ENCODE data around the gene VPS9D1.

VPS9D1 gene

GRCh38 chr16:89742948-89743347 lies 22.2 kb upstream of the VPS9D1 start:
- no peak for DNase-seq (ENCODE audit: low read depth, low spot score)
- ChIA-PET CTCF (interaction anchor here (0.7 to 1.8 kb wide), 3 partner anchors 9 to 43 kb away, joined by 3 to 4 read pairs (median 3); no protein-coding TSS in a partner anchor), POLR2A (interaction anchor here (0.7 kb wide), 1 partner anchor 186 kb away, joined by 5 read pairs; no protein-coding TSS in a partner anchor)
- no peak overlapping the region for H3K4me3 ChIP-seq (ENCODE audit: low read depth, low read length)
- no peak for TF ChIP-seq CTCF (IDR thresholded peaks at IDR 0.05; ENCODE audit: insufficient read depth, low read length, missing control alignments)

- POLR2A ChIA-PET = interaction anchor here (1.7 kb wide), 1 partner anchor 8 kb away, joined by 3 read pairs; no protein-coding TSS in a partner anchor
- no peak for DNase-seq (ENCODE audit: low read depth, low spot score)
- H3K4me3 ChIP-seq (ENCODE audit: low read depth, low read length) = no peak overlapping the region
- TF ChIP-seq CTCF (IDR thresholded peaks at IDR 0.05; ENCODE audit: insufficient read depth, low read length, missing control alignments) = no peak
- CTCF ChIA-PET = interaction anchor here (0.8 to 1.2 kb wide), 3 partner anchors 36 to 120 kb away, joined by 3 to 6 read pairs (median 3); no protein-coding TSS in a partner anchor
These were observed 20.8 kb upstream of the VPS9D1 start for GRCh38 chr16:89741342-89742014.

DNA sequence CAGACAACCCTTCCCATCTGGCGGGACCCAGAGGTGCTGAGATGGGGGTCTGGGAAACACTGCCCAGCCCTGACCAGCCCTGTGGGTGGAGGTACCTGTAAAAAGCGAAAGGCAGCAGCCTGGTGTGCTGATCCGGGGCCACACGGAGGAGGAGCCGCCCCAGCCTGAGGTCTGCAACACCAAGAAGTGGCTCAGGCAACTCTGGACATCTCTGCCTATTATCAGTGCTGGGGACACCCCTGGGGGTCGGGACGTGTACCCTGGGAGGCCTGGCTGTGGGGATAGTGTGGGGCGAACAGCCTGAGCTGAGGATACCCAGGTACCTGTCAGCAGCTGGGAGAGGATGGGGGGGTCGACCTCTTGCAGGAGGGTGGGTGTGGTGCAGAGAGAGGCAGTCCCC lies 18.7 kb upstream of the VPS9D1 start:
- ChIA-PET POLR2A (no interaction called here), CTCF (interaction anchor here (1.2 to 1.3 kb wide), 2 partner anchors 13 to 33 kb away, joined by 3 to 5 read pairs; no protein-coding TSS in a partner anchor)
- no peak for DNase-seq (ENCODE audit: low read depth, low spot score)
- no peak overlapping the region for H3K4me3 ChIP-seq (ENCODE audit: low read depth, low read length)
- TF ChIP-seq CTCF (IDR thresholded peaks at IDR 0.05; ENCODE audit: insufficient read depth, low read length, missing control alignments) = no peak

DNA sequence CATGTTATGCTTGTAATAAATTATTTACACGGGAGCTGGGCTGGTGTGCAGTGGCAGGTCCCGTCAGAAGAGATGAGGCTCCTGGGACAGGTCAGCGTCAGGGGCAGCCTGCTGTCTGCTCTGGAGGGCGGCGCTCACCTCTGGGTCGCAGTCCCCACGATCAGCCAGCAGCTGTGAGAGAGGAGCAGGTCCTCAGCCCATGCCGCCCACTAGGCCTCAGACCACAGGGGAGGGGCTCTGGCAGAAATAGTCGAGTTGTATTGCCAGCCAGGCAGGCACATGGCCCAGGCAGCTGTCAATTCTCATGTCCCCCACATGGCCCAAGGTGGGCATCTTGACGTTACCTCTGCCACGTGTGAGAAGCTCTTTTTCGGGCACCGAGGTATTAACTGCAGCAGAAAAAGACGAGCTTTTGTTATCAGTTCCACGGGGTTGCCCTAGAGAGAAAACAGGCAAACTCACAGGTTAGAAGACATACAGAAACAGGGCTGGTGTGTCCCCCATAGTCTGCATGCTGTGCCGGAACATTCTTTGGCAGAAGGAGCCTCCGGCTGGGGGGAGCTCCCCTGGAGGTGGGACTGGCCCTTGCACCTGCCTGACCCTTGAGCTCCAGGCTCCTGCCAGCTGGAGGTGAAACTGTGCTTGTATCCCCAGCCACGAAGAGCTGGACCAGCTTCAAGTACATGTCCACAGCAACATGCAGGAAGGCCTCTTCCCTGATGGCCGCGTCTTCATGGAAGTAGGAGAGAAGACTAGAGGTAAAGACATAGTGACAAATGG lies 18.0 kb upstream of the VPS9D1 start:
- TF ChIP-seq CTCF (IDR thresholded peaks at IDR 0.05; ENCODE audit: insufficient read depth, low read length, missing control alignments) = no peak
- H3K4me3 ChIP-seq (ENCODE audit: low read depth, low read length) = no peak overlapping the region
- no peak for DNase-seq (ENCODE audit: low read depth, low spot score)
- ChIA-PET CTCF (interaction anchor here (1.3 kb wide), 1 partner anchor 33 kb away, joined by 3 read pairs; no protein-coding TSS in a partner anchor), POLR2A (no interaction called here)

GRCh38 chr16:89738072-89738377 lies 17.3 kb upstream of the VPS9D1 start:
- CTCF ChIA-PET = no interaction called here
- DNase-seq (ENCODE audit: low read depth, low spot score) = no peak
- TF ChIP-seq CTCF (IDR thresholded peaks at IDR 0.05; ENCODE audit: insufficient read depth, low read length, missing control alignments) = no peak
- POLR2A ChIA-PET = no interaction called here
- no peak overlapping the region for H3K4me3 ChIP-seq (ENCODE audit: low read depth, low read length)
